ENCODE results near the gene RAD51B. TPM values are rescaled to one million over a fixed set of nuclear protein-coding genes. Genes with fewer than 3 reads are reported as not detected.
A peak's percentile ranks its signal among the peaks of the same experiment; 100 is the strongest.
"Not testable (repeated sequence)": the region's sequence is repeated elsewhere in the genome, so short reads cannot be mapped to it uniquely, and the experiment has no call there.

RAD51B gene
- total RNA-seq, 1 donor from 2014 or later = 17.0 TPM

DNA sequence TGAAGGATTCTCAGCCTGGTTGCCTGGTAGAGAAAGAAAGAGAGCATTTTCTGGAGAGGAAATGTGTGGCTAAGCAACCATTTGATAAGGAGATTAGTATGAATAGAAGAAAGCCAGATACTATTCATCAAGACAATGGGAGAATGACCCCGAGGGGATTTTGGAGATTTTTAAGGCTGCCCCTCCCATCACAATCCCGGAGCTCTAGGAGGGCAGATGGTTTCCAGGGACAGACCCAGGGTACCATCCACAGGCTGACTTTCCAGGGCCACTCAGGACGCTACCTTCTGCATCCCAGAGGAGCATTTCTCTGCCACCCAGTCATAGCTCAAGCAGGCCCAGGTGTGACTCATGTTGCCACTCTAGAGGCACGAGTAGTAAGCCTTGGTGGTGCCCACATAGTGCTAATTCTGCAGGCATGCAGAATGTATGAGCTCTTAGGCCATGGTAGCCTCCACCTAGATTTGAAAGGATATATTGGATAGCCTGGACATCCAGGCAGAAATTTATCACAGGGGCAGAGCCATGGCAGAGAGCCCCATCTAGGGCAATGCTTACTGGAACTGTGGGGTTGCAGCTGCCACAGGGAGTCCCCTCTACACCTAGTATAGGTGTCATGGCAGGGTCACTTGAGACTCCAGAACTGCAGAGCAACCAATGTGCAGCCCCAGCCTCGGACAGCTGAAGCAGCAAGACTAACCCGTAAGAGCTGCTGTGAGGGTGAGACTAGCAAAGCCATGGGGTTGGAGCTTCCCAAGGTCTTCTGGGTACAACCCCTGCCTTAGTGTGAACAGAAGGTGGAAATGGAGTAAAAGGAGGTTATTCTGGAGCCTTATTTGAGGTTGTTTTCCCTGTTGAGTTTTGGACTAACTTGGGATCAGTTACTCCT lies 607.3 kb downstream of the RAD51B start:
- no peak for DNase-seq (ENCODE audit: low read depth)

- DNase-seq (ENCODE audit: low read depth) = no peak
These were observed 607.9 kb downstream of the RAD51B start for GRCh38 chr14:68427550-68427890.

GRCh38 chr14:68428900-68429299 lies 609.3 kb downstream of the RAD51B start:
- not testable (repeated sequence) for DNase-seq (ENCODE audit: low read depth)

GRCh38 chr14:68434173-68434572 lies 614.6 kb downstream of the RAD51B start:
- DNase-seq (ENCODE audit: low read depth) = not testable (repeated sequence)

- not testable (repeated sequence) for DNase-seq (ENCODE audit: low read depth)
These were observed 616.1 kb downstream of the RAD51B start for GRCh38 chr14:68435631-68436030.

DNA sequence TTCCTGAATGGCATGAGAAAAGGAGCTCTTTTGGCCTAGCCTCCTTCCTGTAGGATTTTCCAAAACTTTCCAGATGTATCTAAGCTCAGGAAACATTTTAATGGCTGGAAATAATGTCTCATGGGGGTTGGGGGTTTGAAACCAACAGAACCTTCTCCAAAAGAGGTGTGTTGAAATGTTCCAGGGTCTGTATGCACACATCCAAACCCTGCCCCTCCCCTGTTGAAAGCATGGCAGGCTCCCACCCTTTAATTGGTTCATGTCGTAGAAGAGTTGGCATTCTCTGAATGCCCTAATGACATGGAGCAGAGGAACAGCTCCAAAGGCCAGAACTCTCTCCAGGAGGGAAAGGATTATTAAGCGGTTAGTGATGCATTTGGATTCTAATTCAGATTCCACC lies 620.1 kb downstream of the RAD51B start:
- DNase-seq (ENCODE audit: low read depth) = no peak

- no peak for DNase-seq (ENCODE audit: low read depth)
These were observed 621.2 kb downstream of the RAD51B start for GRCh38 chr14:68440820-68441219.

GRCh38 chr14:68441542-68441941 lies 622.0 kb downstream of the RAD51B start:
- DNase-seq (ENCODE audit: low read depth) = no peak

GRCh38 chr14:68442828-68443629 lies 623.5 kb downstream of the RAD51B start:
- no peak for DNase-seq (ENCODE audit: low read depth)

DNA sequence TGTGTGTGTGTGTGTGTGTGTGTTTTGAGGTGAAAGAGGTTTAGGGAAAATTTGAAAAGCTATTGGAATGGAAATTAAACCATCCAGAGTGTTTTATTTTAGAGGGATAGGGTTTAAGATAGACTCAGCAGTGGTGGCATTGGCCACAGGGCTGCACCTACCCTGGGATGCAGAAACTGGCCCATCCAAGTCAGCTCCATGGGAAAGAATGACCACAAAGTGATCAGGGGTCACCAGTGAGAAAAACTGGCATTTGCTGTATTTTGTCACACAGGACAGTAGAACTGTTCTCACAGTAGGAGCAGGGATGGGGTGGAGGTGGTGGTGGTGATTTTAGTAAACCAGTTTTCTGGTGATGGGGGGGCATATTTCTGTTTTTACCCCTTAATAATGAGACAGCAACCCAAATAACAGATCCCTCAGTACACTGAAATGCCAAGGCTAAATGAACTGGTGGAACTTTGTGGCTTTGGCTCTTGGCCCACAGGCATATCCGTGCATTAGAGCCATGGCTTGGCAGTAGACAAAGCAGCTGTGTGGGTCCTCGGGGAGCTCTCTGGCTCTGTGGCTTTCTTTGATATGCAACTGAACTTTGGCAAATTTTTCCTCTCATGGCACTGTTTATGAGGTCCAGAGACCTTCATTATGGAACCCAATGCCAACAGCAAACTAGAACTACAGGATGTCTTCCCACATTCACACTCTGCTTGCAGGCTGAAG lies 625.0 kb downstream of the RAD51B start:
- DNase-seq (ENCODE audit: low read depth) = peak; percentile 86

- DNase-seq (ENCODE audit: low read depth) = no peak
These were observed 626.9 kb downstream of the RAD51B start for GRCh38 chr14:68446243-68447040.

DNA sequence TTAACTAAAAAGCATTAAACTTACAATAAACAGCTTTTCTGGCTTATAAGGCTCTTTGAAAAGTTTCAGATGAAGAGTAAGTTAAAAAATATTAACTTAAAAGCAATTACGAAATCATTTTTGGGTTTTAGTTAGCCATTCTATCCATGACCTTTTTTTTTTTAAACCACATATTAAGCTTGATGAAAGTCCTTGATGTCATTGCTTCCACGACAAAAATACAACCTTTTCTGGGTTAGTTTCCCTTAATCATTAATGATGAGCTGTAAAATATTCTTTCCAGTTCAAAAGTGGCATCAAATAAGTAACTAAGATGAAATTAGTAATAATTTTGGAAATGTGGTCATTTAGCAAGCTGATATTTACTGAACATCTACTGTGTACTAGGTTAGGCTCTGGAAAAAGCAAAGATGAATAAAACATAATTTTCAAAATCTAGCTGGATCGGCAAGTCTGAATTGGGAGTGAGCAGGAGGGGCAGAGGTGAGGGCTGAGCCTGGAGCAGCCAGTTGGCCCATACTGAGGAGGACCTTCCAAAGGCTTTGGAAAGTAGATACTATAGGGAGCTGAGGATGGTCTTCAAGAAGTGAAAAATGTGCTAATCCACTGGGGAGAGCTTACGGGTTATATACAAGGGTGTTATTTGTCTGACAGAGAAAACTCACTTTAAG lies 628.1 kb downstream of the RAD51B start:
- DNase-seq (ENCODE audit: low read depth) = peak; percentile 76

GRCh38 chr14:68448252-68448902 lies 628.8 kb downstream of the RAD51B start:
- no peak for DNase-seq (ENCODE audit: low read depth)

DNA sequence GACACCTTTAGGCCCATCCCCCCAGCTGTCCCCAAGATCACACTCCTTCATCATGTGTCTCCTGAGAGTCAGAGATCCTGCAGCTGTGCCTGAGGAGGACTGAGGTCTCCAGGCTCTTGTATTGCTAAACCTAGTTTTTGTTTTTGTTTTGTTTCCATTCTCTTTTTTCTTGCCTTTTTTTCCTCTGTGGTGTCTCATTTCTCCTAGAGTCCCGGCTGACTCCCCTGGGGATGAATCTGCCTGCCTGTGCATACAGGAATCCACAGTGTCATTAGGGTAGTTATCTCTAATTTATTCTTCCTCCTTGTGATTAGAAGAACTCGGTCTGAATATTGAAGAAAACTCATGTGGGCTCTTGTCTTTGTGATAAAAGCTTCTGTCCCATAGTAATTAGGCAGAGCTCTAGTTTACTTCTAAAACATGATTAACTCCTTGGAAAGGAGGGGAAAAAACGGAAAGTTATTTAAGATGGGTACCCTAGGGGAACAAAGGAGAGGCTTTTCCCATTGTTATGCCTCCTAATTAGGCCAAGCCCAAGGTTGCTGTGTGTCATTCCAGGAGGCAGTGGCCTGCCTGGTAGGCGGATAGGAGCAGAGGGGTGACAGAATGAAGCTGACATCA lies 630.1 kb downstream of the RAD51B start:
- no peak for DNase-seq (ENCODE audit: low read depth)

DNA sequence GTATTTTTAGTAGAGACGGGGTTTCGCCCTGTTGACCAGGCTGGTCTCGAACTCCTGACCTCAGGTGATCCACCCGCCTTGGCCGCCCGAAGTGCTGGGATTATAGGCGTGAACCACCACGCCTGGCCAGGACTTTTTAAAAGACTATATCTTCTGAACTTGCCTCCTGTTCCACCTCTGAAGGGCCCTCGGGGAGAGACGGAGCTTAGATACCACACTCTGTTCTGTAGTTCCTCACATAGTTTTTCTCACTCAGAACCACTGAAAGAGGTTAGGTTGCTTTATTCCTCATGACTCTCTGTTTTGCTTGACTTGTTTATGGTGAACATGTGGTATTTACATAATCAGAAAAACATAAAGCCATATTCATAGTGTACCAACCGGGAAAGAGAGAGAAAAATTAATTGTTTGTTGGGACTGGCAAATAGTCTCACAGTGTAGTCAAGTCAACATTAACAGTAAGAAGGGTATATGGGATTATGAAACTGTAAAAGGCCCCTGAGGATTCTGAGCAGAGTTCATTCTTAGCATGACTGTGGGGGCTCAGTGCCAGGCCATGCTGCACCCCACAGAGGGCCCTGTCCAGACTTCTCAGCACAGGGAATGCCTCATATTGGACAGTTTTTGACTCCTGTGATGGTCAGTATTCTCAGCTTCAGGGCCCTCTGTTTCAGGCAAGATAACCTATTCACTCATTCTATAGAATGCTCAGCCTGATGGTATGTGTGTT lies 631.0 kb downstream of the RAD51B start:
- DNase-seq (ENCODE audit: low read depth) = no peak

- DNase-seq (ENCODE audit: low read depth) = no peak
These were observed 632.3 kb downstream of the RAD51B start for GRCh38 chr14:68451696-68452373.

DNA sequence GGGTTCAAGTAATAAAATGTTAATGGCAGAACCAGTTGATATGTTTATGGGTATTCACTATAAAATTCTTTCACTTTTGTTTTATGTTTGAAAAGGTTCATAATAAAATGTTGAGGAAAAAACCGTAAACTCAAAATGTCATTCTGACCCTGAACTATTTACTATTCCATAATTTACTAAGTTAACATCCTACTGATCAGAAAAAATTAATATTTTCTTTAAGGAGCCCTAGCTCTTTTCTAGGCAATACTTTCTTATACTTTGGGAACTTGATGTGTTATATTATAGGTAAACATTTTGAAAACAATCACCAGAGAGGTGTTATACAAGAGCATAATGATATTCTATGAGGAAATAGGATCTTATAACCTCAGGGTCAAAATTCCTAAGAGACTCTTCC lies 638.7 kb downstream of the RAD51B start:
- DNase-seq (ENCODE audit: low read depth) = no peak

DNA sequence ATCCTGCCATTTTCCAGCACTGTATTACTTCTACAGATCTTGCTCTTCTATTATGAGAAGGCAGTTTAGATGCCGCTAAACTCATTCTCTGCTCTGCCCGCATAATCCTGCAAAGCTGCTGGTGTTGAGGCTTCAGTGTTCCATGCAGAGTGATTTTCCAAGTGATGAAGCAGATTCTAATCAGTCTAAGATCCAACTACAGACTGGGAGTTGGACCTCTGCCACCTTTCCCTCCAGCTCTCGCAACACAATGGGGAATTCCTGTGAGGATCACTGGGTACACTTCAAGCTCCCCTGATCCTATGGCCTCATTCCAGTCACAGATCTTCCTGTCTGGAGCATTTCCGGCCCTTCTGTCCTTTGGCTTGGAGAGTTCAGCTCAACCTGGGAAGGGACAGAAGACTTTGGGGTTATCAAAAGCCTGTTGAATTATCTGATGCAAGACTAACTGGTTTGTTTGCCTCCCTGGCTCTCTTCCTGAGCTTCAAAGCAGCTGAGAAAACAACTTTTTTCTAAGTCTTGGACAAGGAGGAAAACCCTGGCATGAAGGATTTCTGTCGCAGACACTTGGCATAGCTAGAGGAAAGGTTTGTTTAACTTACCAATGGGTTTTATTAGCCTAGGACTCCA lies 639.4 kb downstream of the RAD51B start:
- peak; percentile 98 for DNase-seq (ENCODE audit: low read depth)
